SKM-1 (cell line): ENCODE results near the gene KCNS1.
"Not testable (repeated sequence)": the region's sequence is repeated elsewhere in the genome, so short reads cannot be mapped to it uniquely, and the experiment has no call there.

Experiments
- DNase-seq: peaks from one replicate; lab custom pipeline; 2025; ENCODE audit not compliant: unreplicated experiment; lab: John Stamatoyannopoulos, UW

The KCNS1 gene

DNA sequence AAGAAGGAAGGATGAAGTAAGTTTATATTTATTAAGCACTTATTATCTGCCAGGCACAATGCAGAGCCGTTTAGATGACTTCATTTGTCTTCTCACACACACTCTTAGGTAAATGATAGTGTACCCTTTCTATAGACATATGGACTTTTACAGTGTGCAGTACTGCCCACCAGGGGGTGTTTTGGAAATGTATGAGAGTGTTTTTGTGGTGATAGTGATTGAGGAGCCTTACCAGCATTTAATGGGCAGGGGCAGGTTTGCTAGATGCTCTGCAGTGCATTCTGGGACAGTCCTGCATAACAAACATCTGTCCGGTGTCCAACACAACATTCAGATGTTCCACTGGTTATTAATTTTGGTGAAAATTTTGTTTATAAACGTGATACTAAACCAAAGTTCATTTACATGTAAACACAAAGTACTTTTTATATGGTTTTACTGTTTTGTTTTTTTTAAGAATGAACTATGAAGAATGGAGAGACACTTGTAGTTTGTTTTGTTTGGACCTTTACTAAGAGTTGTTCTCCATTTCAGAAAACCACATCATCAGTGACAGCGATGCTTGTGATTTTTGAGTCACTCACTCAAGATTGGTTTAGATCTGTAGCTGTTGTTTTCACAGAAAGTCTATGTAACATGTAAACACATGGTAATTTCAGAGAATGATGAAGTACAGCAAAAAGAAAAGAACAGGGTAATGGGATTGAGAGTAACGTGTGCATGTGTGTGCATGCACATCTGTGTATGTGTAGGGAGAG, 19.9 kb downstream of the KCNS1 start:
- DNase-seq: no peak

DNA sequence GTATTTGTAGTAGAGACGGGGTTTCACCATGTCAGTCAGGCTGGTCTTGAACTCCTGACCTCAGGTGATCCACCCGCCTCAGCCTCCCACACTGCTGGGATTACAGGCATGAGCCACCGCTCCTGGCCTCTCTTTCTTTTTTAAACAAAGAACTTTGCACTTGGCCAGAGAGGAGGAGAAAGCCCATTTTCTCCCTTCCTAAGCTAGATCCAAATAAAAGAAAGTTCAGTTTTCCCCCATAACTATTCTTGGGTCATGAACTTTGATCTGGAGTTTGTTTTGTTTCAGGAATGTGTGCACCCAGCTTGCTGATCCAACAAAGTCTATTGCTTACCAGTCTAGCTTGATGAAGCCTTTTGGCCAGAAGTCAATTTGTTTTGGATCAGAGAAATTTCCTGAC, 23.4 kb downstream of the KCNS1 start:
- DNase-seq: no peak

GRCh38 chr20:45073221-45073620, 27.7 kb downstream of the KCNS1 start:
- DNase-seq: no peak

GRCh38 chr20:45072066-45072465, 28.9 kb downstream of the KCNS1 start:
- no peak for DNase-seq

GRCh38 chr20:45070932-45071632, 29.8 kb downstream of the KCNS1 start:
- DNase-seq: no peak

GRCh38 chr20:45069261-45069660, 31.7 kb downstream of the KCNS1 start:
- no peak for DNase-seq

DNA sequence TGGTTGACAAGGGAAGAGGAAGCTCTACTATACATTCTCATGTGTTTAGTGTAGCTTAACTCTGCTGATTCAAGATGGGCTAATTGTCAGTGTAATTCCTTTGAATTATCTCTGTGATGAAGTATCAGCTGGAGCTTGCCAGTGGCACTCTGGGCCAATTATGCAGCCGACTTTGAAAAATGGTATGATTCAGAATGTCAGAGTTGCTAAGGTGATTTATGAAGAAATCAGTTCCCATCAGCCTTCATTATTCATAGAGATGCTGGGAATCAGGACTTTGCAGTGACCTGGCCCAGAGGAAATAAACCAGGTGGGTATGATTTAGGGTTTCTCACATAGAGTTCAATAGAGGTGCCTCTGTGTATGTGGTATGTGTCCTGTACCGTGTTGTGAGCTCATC, 33.4 kb downstream of the KCNS1 start:
- DNase-seq: no peak

GRCh38 chr20:45067087-45067486, 33.8 kb downstream of the KCNS1 start:
- no peak for DNase-seq

- DNase-seq: no peak
These were observed 34.6 kb downstream of the KCNS1 start for GRCh38 chr20:45066372-45066771.

DNA sequence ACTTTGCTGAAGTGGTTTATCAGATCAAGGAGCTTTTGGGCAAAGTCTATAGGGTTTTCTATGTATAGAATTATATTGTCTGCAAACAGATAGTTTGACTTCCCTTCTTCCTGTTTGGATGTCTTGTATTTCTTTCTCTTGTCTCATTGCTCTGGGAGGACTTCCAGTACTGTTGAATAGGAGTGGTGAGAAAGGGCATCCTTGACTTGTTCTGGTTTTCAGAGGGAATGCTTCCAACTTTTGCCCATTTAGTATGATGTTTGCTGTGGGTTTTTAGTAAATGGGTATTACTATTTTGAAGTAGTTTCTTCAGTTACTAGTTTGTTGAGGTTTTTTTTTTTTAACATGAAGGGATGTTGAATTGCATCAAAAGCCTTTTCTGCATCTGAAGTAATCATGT, 36.1 kb downstream of the KCNS1 start:
- DNase-seq: no peak

DNA sequence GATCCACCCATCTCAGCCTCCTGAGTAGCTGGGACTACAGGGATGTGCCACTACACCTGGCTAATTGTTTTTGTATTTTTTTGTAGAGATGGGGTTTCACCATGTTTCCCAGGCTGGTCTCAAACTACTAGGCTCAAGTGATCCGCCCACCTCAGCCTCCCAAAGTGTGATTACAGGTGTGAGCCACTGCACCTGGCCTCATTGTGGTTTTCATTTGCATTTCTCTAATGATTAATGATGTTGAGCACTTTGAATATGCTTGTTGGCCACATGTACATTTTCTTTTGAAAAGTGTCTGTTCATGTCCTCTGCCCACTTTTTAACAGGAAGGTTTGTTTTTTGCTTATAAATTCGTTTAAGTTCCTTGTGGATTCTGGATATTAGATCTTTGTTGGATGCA, 37.8 kb downstream of the KCNS1 start:
- not testable (repeated sequence) for DNase-seq

DNA sequence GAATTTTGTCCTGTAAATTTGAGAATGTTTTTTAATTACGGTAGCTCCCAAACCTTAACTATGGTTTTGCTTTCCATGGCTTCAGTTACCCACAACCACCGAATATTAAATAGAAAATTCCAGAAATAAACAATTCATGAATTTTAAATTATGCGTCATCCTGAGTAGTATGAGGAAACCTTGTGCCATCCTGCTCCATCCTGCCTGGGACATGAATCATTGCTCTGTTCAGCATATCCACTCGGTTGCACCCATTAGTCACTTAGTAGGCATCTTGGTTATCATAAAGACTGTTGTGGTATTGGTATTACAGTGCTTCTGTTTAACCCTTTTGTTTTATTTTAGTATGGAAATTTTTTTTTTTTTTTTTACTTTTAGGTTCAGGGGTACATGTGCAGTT, 39.7 kb downstream of the KCNS1 start:
- DNase-seq: no peak

DNA sequence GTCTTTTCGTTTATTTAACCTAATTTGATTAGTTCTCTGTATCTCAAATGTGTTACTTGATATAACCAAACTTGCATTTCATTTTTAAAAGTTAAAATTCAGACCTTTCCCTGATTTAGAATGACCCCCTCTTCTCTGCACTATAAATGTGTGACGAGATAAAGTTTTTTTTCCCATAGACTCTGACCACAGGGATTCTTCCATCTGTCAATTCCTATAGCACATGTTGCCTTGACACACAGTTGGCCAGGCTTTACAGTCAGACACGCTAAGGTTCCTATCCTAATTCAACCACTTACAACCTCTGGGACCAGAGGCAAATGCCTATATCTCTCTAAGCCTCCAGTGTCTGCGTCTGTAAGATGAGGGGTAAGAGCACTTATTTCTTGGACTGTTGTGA, 40.6 kb downstream of the KCNS1 start:
- DNase-seq: no peak

- no peak for DNase-seq
These were observed 41.8 kb downstream of the KCNS1 start for GRCh38 chr20:45059022-45059728.

DNA sequence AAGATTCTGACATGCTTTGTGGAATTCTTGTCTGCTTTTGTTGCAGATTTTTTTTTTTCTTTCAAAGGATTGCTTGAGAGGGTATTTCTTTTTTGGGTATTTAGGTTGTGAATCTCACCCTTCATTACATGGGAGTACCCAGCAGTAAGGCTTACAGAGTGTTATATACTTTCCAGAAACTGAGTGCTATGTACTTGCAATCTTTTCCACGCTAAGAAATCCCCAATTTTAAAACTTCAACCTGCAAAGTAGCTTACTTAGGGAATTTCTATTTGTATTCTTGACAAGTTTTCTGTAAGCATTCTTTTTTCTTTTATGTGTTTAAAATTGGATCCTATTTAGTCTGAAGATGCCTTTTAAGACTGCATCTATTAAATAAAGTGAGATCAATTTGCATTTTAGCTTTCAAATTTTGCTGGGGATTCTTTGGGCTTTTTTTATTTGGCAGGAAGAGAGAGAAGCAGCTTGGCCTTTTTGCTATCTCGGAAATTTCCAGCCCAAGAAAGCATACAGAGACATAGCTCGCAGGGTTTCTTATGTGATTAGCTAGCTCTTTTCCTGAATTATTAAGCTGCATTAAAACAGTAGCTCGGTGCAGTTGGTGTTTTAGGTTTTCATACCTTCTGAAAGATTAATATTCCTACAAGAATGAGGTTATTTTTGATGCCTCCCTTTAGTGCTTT, 42.6 kb downstream of the KCNS1 start:
- DNase-seq: no peak

- DNase-seq: no peak
These were observed 44.3 kb downstream of the KCNS1 start for GRCh38 chr20:45056473-45057173.

DNA sequence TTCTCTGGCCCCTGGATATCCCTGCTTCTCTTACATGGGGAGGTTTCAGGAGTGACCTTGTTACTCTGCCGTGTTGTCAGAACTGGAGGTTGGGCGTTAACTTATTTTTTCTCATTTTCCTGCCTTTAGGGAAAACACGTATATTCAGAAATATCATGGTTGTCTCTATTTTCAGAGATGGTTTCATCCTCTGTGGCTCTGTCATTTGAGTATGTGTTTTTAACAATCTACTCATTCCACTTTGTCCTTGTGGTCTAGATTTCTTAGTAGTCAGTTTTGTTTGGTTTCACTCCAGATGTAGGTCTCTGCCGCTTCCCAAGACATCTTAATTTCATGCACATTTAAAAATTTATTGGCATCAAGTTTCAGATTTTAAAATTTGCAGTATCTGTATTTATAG, 45.9 kb downstream of the KCNS1 start:
- no peak for DNase-seq

DNA sequence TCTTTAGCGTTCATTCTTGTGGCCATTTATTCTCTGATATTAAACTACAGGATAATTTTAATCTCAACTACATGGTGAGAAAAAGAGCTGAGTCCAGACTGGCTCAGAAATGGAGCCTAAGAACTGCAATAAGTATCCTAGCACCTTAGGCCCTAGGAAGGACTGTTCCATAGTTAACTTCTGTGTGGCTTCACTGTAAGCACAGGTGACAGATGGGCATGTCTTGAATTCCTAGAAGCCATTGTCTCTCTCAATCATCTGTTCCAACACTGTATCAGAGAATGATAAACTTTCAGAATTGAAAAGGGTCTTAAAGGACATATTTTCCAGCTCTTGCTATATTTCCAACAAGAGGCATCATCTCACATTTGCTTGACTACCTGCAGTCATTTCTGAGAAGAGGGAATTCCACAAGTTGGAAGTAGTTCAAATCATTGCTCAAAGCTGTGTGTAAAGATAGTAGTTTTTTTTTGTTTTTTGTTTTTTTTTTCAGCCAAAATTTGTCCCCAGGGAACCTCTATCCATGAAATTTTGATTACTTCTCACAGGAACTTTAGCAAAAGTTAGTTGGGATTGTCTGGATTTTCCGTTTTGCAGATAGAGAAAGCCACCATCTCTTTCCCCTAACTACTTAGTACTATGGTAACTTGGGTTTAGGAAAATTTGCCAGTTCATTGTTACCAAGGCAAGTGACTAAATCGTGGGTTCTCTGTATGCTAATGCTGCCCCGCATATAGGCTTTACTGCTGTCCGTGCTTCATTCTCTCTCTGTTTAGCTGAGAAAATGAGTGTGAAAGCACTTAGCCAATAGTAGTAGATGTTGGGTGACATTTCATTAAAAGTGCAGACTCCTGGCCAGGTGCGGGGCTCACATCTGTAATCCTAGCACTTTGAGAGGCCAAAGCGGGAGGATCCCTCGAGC, 47.2 kb downstream of the KCNS1 start:
- DNase-seq: no peak

GRCh38 chr20:45052698-45053429, 48.1 kb downstream of the KCNS1 start:
- no peak for DNase-seq
